GM19438 (cell line): ENCODE data around the gene QRICH2.

Experiments used
- ATAC-seq: cut with Tn5 transposase; IDR thresholded peaks from one replicate; pipeline ENCODE4 v1.9.1; 2021; ENCODE audit warnings: low read depth; ENCODE audit not compliant: unreplicated experiment

Gene QRICH2

DNA sequence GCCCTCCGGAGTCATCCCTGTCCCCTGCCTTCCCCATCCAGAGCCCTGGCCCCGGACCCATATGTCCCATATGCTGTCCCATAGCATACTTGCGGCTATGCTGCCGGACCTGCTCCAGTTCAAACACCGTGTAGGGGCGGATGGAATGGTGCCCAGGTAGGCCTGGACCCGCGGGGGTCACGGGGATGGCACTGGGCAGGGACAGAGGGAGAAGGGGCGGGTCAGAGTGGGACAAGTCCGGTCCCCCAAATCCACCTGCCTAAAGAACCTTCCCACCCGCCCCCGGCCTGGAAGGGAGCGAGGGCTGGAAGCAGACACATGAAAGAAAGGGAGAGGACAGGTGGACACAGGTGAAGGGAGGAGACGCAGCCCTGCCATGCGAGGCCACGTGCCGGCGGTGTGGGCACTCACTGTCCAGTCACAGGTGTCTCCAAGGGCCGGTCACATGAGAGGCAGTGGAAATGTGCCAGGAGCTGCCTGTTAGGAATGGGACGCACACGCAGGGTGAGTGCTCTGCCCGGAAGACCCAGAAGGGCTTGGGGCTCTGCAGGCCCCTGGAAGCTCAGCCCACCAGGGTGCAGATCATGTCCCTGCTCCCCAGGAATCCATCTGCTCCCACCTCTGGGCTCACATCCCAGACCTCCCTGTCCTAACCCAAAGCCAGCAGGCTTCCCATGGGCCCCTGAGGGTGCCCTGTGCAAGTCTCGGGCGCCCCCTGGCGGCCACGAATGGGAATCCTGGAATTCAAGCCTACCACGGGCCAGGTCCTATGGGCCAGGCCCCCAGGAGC, 28.9 kb downstream of the QRICH2 start:
- no peak for ATAC-seq

DNA sequence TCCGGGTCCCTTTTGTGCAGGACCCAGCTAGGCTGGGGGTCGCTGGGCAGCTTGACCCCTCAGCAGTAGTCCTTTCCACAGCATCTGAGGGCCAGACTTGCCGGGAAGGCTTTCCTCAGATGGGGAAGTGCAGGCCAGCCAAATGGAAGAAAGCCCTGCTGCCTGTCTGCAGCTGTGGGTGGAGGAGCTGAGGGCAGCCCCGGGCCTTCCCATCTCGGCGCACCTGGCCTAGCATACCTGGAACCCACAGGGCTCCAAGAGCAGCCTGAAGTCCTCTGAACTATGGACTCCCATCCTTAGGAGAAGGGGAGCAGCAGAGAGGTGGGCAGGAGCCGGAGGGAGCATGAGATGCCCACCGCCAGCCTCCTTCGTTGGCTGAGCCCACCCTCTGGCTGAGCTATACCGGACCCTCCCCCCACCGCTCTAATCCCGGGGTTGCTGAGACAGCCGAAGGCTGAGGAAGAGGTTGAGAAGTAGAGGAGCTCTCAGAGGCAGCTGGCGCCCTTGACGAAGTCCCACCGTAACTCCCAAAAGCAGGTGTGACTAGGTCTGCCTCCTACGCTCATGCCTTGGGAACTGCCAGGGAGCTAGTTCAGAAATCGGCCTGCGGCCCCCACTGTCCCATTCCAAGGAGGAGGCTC, 29.7 kb downstream of the QRICH2 start:
- no peak for ATAC-seq

DNA sequence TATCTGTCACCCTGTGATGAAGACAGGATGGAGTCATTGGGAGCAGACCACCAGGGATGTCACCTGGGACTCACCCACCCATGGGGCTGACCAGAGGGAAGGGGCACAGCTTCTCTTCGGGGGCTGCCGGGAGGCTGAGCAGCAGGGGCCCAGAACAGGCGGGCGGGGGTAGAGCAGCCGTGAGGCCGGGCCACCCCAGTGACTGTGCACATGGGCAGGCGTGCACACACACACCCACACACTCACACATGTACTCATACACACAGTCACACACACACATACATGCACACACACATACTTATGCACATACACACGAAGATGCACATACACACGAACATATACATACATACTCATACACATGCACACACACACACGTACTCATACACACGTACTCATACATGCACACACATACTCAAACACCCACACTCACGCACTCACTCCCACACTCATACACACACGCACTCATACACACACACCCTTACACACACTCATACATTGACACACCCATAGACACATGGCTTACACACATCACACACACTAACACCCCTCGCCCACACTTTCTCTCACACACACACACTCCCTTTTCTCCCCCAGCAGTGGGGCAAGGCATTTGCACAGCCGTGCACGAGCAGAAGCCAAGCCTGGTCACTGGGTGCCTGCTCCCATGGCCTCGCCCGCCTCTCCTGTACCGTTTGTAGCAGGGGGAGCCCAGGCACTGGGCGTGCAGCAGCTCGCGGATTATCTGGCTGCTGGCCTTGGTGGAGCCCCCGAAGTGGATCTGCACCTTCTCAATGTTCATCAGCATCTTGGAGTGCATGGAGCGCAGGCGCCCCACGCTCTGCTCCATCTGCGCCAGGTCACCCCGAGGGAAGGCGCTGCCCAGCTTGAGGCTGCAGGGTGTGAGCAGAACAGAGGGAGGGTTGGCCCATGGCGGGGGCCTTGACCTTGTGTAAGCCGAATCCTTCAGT, 30.5 kb downstream of the QRICH2 start:
- ATAC-seq, result no peak

- no peak for ATAC-seq
Measured at GRCh38 chr17:76276461-76277299, 31.4 kb downstream of the QRICH2 start.

DNA sequence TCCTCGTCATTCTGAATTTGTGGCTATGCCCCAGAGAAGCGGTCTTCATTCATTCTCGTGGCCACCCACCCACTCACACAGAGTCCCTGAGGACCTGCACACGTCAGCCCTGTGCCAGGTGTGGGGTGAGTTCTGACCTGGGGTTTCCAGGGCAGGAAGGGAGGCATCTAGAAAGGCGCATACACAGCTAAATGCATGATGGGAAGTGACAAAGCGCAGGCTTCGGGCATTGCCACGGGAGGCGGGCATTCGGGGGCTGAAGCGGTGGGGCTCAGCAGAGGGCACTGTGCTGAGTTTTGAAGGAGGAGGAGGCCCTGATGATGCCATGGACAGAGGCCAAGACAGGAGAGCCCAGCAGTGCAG, 32.0 kb downstream of the QRICH2 start:
- no peak for ATAC-seq

DNA sequence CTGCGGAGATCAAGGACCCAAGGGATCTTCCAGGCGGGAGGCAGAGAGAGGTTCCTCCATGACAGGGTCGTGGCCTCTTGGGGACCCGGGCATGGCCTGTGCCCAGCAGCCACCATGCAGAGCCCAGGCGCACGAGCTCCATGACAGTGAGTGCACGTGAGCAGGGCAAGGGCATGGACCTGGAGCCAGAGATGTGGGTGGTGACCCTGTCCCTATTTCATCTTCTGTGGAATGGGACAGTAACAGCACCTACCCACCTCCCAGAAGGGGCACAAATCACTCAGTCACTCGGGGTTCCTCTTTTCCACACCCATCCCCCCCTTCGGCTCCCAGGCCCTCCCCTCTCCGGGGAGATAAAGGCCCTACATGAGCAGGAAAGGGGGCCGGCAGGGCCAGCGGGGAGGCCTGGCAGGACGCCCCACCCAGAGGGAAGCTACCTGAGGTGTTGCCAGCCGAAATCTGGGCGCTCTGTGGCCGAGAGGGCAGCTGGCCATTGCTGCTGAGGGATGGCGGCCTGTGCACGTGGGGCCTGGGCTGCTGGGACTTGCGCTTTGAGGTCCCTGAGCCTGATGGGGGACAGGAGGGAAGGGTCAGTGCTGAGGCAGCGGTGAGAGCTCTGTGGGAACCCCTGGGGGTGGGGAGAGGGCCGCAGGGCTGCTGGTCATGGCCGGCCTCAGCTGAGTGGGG, 32.6 kb downstream of the QRICH2 start:
- ATAC-seq, result no peak

DNA sequence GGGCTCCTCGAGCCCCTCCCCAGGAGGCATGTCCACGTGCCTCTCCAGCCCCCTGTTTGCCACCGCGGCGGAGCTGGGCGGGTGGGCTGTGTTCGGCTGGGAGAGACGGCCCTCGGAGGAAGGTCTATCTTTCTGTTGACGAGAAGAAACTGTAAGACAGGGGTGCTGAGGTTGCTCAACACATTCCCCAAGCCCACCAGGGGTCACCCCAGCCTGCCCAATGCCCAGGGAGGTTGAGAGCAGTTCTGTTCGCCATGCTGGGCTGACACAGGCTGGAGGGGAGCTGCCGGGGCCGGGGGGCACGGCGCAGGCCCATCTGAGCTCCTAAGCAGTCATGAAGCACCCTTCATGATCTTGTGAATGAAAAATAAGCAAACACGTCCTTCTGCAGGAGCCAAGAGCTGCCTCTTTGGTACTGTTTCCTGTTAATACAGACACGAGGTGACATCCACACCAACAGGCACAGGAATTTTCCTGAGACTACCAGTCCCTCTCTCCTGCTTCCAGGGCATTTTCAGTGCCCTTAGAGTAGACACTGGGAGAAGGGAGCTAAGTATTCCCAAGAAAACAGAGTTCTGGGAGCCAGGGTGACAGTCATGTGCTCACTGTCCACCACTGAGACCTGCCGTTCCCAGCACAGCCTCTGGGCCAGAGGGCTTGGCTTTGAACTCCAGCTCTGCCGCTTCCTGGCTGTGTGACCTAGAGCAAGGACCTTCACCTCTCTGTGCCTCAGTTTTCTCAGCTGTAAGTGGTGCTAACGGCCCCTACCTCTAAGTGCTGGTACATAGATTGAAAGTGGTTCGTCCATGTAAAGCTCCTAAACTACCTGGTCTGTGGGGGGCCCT, 33.7 kb downstream of the QRICH2 start:
- no peak for ATAC-seq

DNA sequence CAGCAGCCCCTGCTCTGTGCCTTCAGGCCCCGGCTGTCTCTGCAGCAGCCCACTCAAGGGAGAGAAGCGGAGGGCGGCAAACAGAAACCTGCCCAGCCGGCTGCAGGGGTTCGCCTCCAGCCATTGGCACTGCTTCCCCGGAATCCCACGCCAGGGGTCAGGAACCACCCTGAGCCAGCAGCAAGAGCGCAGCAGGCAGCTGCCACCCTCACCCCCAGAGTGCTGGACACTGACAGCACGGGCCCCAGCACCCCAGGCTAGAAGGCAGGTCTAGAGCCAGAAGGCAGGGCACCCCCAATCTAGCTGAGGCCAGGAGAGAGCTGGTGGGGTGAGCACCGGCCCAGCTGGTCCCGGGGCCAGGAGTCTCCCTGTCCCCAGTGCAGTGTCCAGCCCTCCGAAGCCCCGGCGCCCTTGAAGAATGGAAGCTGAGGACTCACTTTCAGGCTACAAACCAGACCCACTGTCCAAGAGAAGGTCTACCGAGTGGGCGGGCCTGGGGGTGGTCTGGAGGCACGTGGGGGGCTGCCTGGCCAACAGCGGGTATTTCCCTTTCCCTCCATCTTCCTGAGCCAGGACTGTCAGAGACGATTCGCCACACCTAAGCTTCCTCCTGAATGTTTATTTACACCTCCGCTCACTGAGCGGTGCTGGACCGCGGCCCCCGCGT, 34.5 kb downstream of the QRICH2 start:
- no peak for ATAC-seq

- peak; percentile 10 for ATAC-seq
Measured at GRCh38 chr17:76272541-76273444, 35.3 kb downstream of the QRICH2 start.

- peak; percentile 46 for ATAC-seq
Measured at GRCh38 chr17:76271669-76272540, 36.2 kb downstream of the QRICH2 start.

- ATAC-seq, result no peak
Measured at GRCh38 chr17:76270770-76271668, 37.1 kb downstream of the QRICH2 start.

DNA sequence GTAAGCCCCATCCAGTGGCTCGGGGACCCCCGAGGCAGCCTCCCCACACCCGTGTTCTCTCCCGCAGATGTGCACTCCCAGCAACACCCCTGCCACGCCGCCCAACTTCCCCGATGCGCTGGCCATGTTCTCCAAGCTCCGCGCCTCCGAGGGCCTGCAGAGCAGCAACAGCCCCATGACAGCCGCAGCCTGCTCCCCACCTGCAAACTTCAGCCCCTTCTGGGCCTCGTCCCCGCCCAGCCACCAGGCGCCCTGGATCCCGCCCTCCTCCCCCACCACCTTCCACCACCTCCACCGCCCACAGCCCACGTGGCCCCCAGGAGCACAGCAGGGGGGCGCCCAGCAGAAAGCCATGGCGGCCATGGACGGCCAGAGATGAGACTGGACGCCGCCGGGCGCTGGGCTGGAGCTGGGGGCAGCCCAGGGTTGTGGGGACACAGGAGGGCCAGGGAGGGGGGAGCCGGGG, 37.9 kb downstream of the QRICH2 start:
- ATAC-seq, result no peak

DNA sequence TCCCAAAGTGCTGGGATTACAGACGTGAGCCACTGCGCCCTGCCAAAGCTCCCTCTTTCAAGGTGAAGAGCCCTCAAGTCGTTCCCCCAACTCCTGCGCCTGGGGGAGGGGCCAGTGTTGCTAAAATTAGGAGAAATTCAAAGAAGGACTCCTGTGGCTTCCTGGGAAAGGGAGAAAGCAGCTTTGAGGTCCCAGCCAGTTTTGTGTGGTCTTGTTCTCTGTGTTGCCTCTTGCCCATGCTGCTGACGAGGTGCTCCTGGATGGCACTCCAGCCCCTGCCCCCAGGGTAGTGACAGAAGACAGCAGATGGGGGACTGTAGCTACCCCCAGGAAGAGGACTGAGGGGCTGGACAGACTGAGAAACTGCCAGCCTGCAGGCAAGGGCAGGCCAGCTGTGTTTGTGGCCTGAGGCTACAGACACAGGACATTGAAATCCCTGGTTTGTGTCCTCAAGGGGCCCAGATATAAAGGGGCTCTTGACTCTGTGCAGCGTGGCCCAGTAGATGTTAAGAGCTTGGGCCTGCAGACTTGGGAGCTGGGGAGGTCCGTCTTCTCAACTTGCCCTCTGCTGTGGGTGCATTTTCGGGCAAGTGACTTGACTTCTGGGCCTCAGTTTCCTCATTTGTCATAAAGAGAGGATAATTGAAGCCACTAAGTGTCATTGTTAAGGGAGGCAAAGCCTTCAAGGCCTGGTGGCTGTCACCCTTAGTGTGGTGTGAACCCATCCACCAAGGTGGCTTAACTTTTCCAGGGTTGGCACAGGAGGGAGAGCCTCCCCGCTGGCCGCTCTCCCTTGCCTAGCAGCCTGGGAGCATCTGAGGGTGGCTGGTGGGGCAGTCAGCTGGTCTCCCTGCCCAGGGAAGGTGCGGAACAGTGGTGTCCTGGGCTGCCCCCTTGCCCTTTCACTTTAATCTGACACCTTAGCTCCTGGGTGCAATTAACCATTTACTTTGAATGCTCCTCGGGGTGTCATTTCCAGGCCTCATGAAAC, 38.8 kb downstream of the QRICH2 start:
- ATAC-seq, result no peak
